RWPE2 (cell line): ENCODE data around the gene ARRDC2.

Source experiments
- ATAC-seq: fragments of 200-7000 bp; cut with Tn5 transposase; 3 replicates; pipeline ENCODE4 v1.9.1; 2021; ENCODE audit warnings: low read depth
- DNase-seq: peaks from one replicate; pipeline ENCODE4 v3.0.0-alpha.2; 2020; ENCODE audit warnings: low spot score
- H3K27ac ChIP-seq: fragments of 450-650 bp; 2 replicates; pipeline ENCODE4 v1.5.1; 2017; ENCODE audit warnings: mild to moderate bottlenecking; ENCODE audit not compliant: poor library complexity, severe bottlenecking
- H3K27me3 ChIP-seq: fragments of 250-450 bp; sonication (Bioruptor Pico); 2 replicates; pipeline ENCODE4 v1.5.1; 2021; ENCODE audit warnings: mild to moderate bottlenecking, moderate library complexity; ENCODE audit not compliant: insufficient read depth, poor library complexity, severe bottlenecking
- H3K36me3 ChIP-seq: fragments of 250-450 bp; sonication (Bioruptor Pico); 2 replicates; pipeline ENCODE4 v1.5.1; 2020; ENCODE audit warnings: low read depth, mild to moderate bottlenecking, moderate library complexity
- H3K4me1 ChIP-seq: fragments of 250-450 bp; sonication (Bioruptor Pico); 2 replicates; pipeline ENCODE4 v1.5.1; 2021; ENCODE audit warnings: mild to moderate bottlenecking, moderate library complexity; ENCODE audit not compliant: insufficient read depth, poor library complexity, severe bottlenecking
- H3K4me3 ChIP-seq: fragments of 250-450 bp; sonication (Bioruptor Pico); 2 replicates; pipeline ENCODE4 v1.5.1; 2021; ENCODE audit warnings: mild to moderate bottlenecking, moderate library complexity; ENCODE audit not compliant: severe bottlenecking
- H3K9me3 ChIP-seq: fragments of 250-450 bp; sonication (Bioruptor Pico); 2 replicates; pipeline ENCODE4 v1.5.1; 2021; ENCODE audit warnings: mild to moderate bottlenecking, moderate library complexity; ENCODE audit not compliant: severe bottlenecking
- CTCF ChIP-seq: fragments of 450-650 bp; IDR thresholded peaks from one replicate; pipeline ENCODE4 v1.5.1; 2017; ENCODE audit warnings: mild to moderate bottlenecking, moderate library complexity; ENCODE audit not compliant: poor library complexity, severe bottlenecking

The ARRDC2 gene

GRCh38 chr19:18008814-18009213 lies 844 bp downstream of the ARRDC2 start:
- DNase-seq (no peak), ATAC-seq (no peak)
- H3K27me3 ChIP-seq = no peaks in the 10 kb centered on the region
- no peak overlapping the region for H3K4me3 ChIP-seq
- no peak for TF ChIP-seq CTCF
- no peak overlapping the region for H3K27ac ChIP-seq
- H3K36me3 ChIP-seq = peaks cover 30% of the 10 kb centered on the region
- H3K9me3 ChIP-seq = no peaks in the 10 kb centered on the region
- H3K4me1 ChIP-seq = no peaks in the 10 kb centered on the region

- Histone ChIP-seq H3K4me1 (no peaks in the 10 kb centered on the region), H3K4me3 (no peak overlapping the region)
Observed at GRCh38 chr19:18009412-18010066, 1.6 kb downstream of the ARRDC2 start.

GRCh38 chr19:18010149-18010548 lies 2.2 kb downstream of the ARRDC2 start:
- no peaks in the 10 kb centered on the region for H3K4me1 ChIP-seq
- no peak overlapping the region for H3K4me3 ChIP-seq
- peaks cover 31% of the 10 kb centered on the region for H3K36me3 ChIP-seq
- no peak for TF ChIP-seq CTCF
- H3K9me3 ChIP-seq = no peaks in the 10 kb centered on the region
- ATAC-seq (no peak), DNase-seq (no peak)
- H3K27ac ChIP-seq = no peak overlapping the region
- H3K27me3 ChIP-seq = no peaks in the 10 kb centered on the region

More at GRCh38 chr19:18009412-18010066, 1.6 kb downstream of the ARRDC2 start:
- DNase-seq = no peak
- H3K27me3 ChIP-seq = no peaks in the 10 kb centered on the region
- no peak for ATAC-seq
- no peaks in the 10 kb centered on the region for H3K9me3 ChIP-seq
- no peak for TF ChIP-seq CTCF
- H3K36me3 ChIP-seq = peaks cover 31% of the 10 kb centered on the region
- no peak overlapping the region for H3K27ac ChIP-seq

GRCh38 chr19:18013210-18014111 lies 5.5 kb downstream of the ARRDC2 start:
- Histone ChIP-seq H3K4me1 (no peaks in the 10 kb centered on the region), H3K4me3 (no peak overlapping the region), H3K9me3 (no peaks in the 10 kb centered on the region), H3K27ac (no peak overlapping the region), H3K36me3 (peaks cover 31% of the 10 kb centered on the region), H3K27me3 (no peaks in the 10 kb centered on the region)
- TF ChIP-seq CTCF = no peak
- DNase-seq (no peak), ATAC-seq (no peak)

- Histone ChIP-seq H3K9me3 (no peaks in the 10 kb centered on the region), H3K27me3 (no peaks in the 10 kb centered on the region), H3K36me3 (peaks cover 26% of the 10 kb centered on the region), H3K4me1 (no peaks in the 10 kb centered on the region), H3K4me3 (no peak overlapping the region), H3K27ac (no peak overlapping the region)
- DNase-seq = no peak
- no peak for TF ChIP-seq CTCF
- no peak for ATAC-seq
Observed at GRCh38 chr19:18014197-18014596, 6.2 kb downstream of the ARRDC2 start.
